T follicular helper cell (primary cell): ENCODE measurements around the gene MAEL.

Experiments used
- DNase-seq: peaks from one replicate; pipeline ENCODE4 v3.0.0-alpha.2; 2020; ENCODE audit warnings: low read depth
- total RNA-seq, 2 experiments: gene quantifications; one replicate each; lab custom pipeline; 2026; lab: John Stamatoyannopoulos, UW

Gene MAEL
- 0 to 0.22 reads per million in 2 experiments for total RNA-seq

GRCh38 chr1:166988974-166989515 lies at the start of gene MAEL:
MAEL (plus strand) TSS chr1:166989280; CDS start chr1:166989353, 73 bp downstream.
- no peak for DNase-seq

- no peak for DNase-seq
These were observed 49.2 kb upstream of the MAEL start for GRCh38 chr1:166939741-166940375.

- DNase-seq, result no peak
These were observed 44.7 kb upstream of the MAEL start for GRCh38 chr1:166944186-166944967.

- no peak for DNase-seq
These were observed 41.6 kb upstream of the MAEL start for GRCh38 chr1:166947398-166948043.

- no peak for DNase-seq
These were observed 40.2 kb upstream of the MAEL start for GRCh38 chr1:166948856-166949350.

GRCh38 chr1:166950156-166950555 lies 38.9 kb upstream of the MAEL start:
- DNase-seq, result no peak

GRCh38 chr1:166951050-166951449 lies 38.0 kb upstream of the MAEL start:
- no peak for DNase-seq

GRCh38 chr1:166952002-166952746 lies 36.9 kb upstream of the MAEL start:
- DNase-seq, result no peak

- no peak for DNase-seq
These were observed 35.6 kb upstream of the MAEL start for GRCh38 chr1:166953491-166953890.

- no peak for DNase-seq
These were observed 32.8 kb upstream of the MAEL start for GRCh38 chr1:166956057-166956850.

GRCh38 chr1:166956872-166957271 lies 32.2 kb upstream of the MAEL start:
- DNase-seq, result no peak

- DNase-seq, result no peak
These were observed 28.1 kb upstream of the MAEL start for GRCh38 chr1:166960858-166961474.

GRCh38 chr1:166969074-166969677 lies 19.9 kb upstream of the MAEL start:
- DNase-seq, result no peak

GRCh38 chr1:166971252-166971651 lies 17.8 kb upstream of the MAEL start:
- no peak for DNase-seq

GRCh38 chr1:166972193-166972592 lies 16.9 kb upstream of the MAEL start:
- no peak for DNase-seq

GRCh38 chr1:166972826-166973225 lies 16.3 kb upstream of the MAEL start:
- no peak for DNase-seq

- DNase-seq, result no peak
These were observed 14.3 kb upstream of the MAEL start for GRCh38 chr1:166974647-166975345.

- peak; percentile 26 for DNase-seq
These were observed 13.5 kb upstream of the MAEL start, which contains the start of gene ILDR2 for GRCh38 chr1:166975361-166976129. ILDR2 (minus strand) TSS chr1:166975540; CDS start chr1:166975268, 272 bp downstream.
